K562 (cell line): ENCODE data around the gene DNMT1. TPM values are rescaled to one million over a fixed set of nuclear protein-coding genes. Genes with fewer than 3 reads are reported as not detected.
A peak's percentile ranks its signal among the peaks of the same experiment; 100 is the strongest.

Experiments used
- ATF2 ChIP-seq: sonication (generic); formaldehyde crosslinking; IDR thresholded peaks from 2 replicates; pipeline ENCODE4 v1.8.1; 2022; ENCODE audit warnings: missing genetic modification reagents
- BCLAF1 ChIP-seq, 2 experiments: fragments of 450-650 bp in 1 of 2; IDR thresholded peaks; 2 replicates each; pipeline ENCODE4 v1.6.1; 2011 to 2017; ENCODE audit warnings: low read depth in 2 of 2, antibody characterized with exemption in 1 of 2, borderline replicate concordance in 1 of 2, low read length in 1 of 2, mild to moderate bottlenecking in 1 of 2, mixed read lengths in 1 of 2; ENCODE audit not compliant: control insufficient read depth in 1 of 2
- BRCA1 ChIP-seq, 2 experiments: fragments of 450-650 bp in 1 of 2; sonication (generic) in 1 of 2; formaldehyde crosslinking in 1 of 2; IDR thresholded peaks; 2 replicates each; pipeline versions ENCODE4 v1.5.0 to v1.6.1; 2017 to 2020; ENCODE audit warnings: mild to moderate bottlenecking in 1 of 2, missing genetic modification reagents in 1 of 2
- CBX1 ChIP-seq: sonication (generic); IDR thresholded peaks from 2 replicates; pipeline ENCODE4 v1.6.1; 2016; ENCODE audit warnings: antibody characterized with exemption, low read depth, mild to moderate bottlenecking
- CBX2 ChIP-seq: fragments of 200-600 bp; sonication (generic); IDR thresholded peaks from one replicate; pipeline ENCODE4 v1.6.1; 2012; ENCODE audit warnings: mild to moderate bottlenecking, low read length, inconsistent platforms; ENCODE audit not compliant: insufficient read depth, poor library complexity, severe bottlenecking
- CBX5 ChIP-seq: IDR thresholded peaks from 2 replicates; pipeline ENCODE4 v1.6.1; 2014; ENCODE audit warnings: low read depth, borderline replicate concordance
- CEBPB ChIP-seq: fragments of 450-650 bp; IDR thresholded peaks from 2 replicates; pipeline ENCODE4 v1.6.1; 2016; ENCODE audit warnings: missing genetic modification characterization, missing compliant biosample characterization
- DDX20 ChIP-seq: fragments of 450-650 bp; IDR thresholded peaks from 2 replicates; pipeline ENCODE4 v1.6.1; 2016; ENCODE audit warnings: missing genetic modification characterization, low read depth, mild to moderate bottlenecking, missing compliant biosample characterization, moderate library complexity
- FOXM1 ChIP-seq, 2 experiments: fragments of 450-650 bp in 1 of 2; sonication (generic) in 1 of 2; formaldehyde crosslinking in 1 of 2; IDR thresholded peaks; 2 replicates each; pipeline versions ENCODE4 v1.6.1 to v1.9.0; 2017 to 2022; ENCODE audit warnings: low read depth in 2 of 2, mild to moderate bottlenecking in 2 of 2, missing genetic modification reagents in 1 of 2, moderate library complexity in 1 of 2
- GTF2B ChIP-seq: IDR thresholded peaks from 2 replicates; pipeline ENCODE4 v1.6.1; 2011; ENCODE audit not compliant: insufficient read length; ENCODE audit errors: extremely low read depth
- HMG20A ChIP-seq: fragments of 450-650 bp; formaldehyde crosslinking; conservative IDR thresholded peaks from 2 replicates; pipeline ENCODE4 v1.4.0; 2020; ENCODE audit warnings: mild to moderate bottlenecking, mixed read lengths
- KDM5B ChIP-seq: fragments of 200-600 bp; sonication (generic); IDR thresholded peaks from 2 replicates; pipeline ENCODE4 v1.6.1; 2012; ENCODE audit warnings: low read depth, mild to moderate bottlenecking, moderate library complexity, low read length, control low read depth, inconsistent platforms; ENCODE audit not compliant: insufficient replicate concordance
- L3MBTL2 ChIP-seq: fragments of 450-650 bp; IDR thresholded peaks from 2 replicates; pipeline ENCODE4 v1.6.1; 2016; ENCODE audit warnings: mild to moderate bottlenecking, moderate library complexity
- MAFK ChIP-seq: IDR thresholded peaks from 2 replicates; pipeline ENCODE4 v1.6.1; 2011; ENCODE audit warnings: low read length, improper control_type of control experiment
- PCBP1 ChIP-seq: fragments of 200-400 bp; formaldehyde crosslinking; IDR thresholded peaks from 2 replicates; pipeline ENCODE4 v1.6.1; 2018; ENCODE audit warnings: mild to moderate bottlenecking, low read depth, low read length; ENCODE audit not compliant: poor library complexity, severe bottlenecking
- SETDB1 ChIP-seq: IDR thresholded peaks from one replicate; pipeline ENCODE4 v1.6.1; 2012; ENCODE audit warnings: low read length, control low read depth, inconsistent platforms
- TFAM ChIP-seq: fragments of 250-450 bp; sonication (Bioruptor Pico); conservative IDR thresholded peaks from 2 replicates; pipeline ENCODE4 v1.5.0; 2021; ENCODE audit warnings: mild to moderate bottlenecking, moderate library complexity
- ZC3H8 ChIP-seq: fragments of 450-650 bp; IDR thresholded peaks from 2 replicates; pipeline ENCODE4 v1.6.1; 2017
- ZNF263 ChIP-seq: sonication (generic); formaldehyde crosslinking; IDR thresholded peaks from 2 replicates; pipeline ENCODE4 v1.8.0; 2022; ENCODE audit warnings: mild to moderate bottlenecking, missing genetic modification reagents, borderline replicate concordance
- ZNF324 ChIP-seq: fragments of 250-450 bp; sonication (Bioruptor Pico); IDR thresholded peaks from 2 replicates; pipeline ENCODE4 v1.4.0; 2020; ENCODE audit warnings: mild to moderate bottlenecking
- ZNF584 ChIP-seq: fragments of 200-800 bp; sonication (Bioruptor generic); IDR thresholded peaks from 2 replicates; pipeline ENCODE4 v1.6.1; 2016; ENCODE audit warnings: low read depth, mild to moderate bottlenecking, missing genetic modification characterization, missing compliant biosample characterization
- ZNF79 ChIP-seq: fragments of 250-450 bp; sonication (Bioruptor Pico); IDR thresholded peaks from 2 replicates; pipeline ENCODE4 v1.4.0; 2020; ENCODE audit warnings: low read depth, mild to moderate bottlenecking, moderate library complexity
- polyA plus RNA-seq, 8 experiments: library from polyadenylated mRNA; depleted of rRNA in 4 of 8; stranded (reverse) in 5 of 8; unstranded in 3 of 8; fragments of >200 nt; fragmentation: Nextera tagmentation in 2 of 8; fragmentation: Illumina TruSeq in 1 of 8; extraction: Ambion mirVana in 2 of 8; extraction: Trizol in 1 of 8; gene quantifications; 2 replicates each; pipeline versions ENCODE4 v1.2.1 to v1.2.3, GENCODE V29; 2011 to 2014; ENCODE audit warnings: inconsistent platforms in 1 of 8, missing spikeins in 1 of 8
- total RNA-seq, 7 experiments: library from RNA; depleted of rRNA in 6 of 7; stranded (reverse); fragments of >200 nt in 6 of 7; fragmentation: Illumina TruSeq in 2 of 7; extraction: Trizol in 2 of 7; gene quantifications; 2 replicates each; pipeline versions ENCODE4 v1.2.1 to v1.2.3, GENCODE V29; 2011 to 2021; ENCODE audit warnings: low replicate concordance in 1 of 7

The DNMT1 gene
- total and polyA plus RNA-seq, 9 of the 15 experiments (the other 6 are each of a cell fraction or from before 2014, with no cell fraction given) = 80.1 to 271 (median 121) TPM

GRCh38 chr19:10106100-10106936, 88.4 kb downstream of the DNMT1 start, which contains the start of gene PPAN (continued):
- no peak for TF ChIP-seq FOXM1 (IDR thresholded peaks at IDR 0.05; ENCODE audit: low read depth)
- TF ChIP-seq FOXM1 (CRISPR knock-in tag; IDR thresholded peaks at IDR 0.05; ENCODE audit: low read depth) = 0 out of 2 replicates have a peak, but pooled peaks have one; percentile 8
- TF ChIP-seq CEBPB = no peak
- TF ChIP-seq BCLAF1 (IDR thresholded peaks at IDR 0.05; ENCODE audit: borderline replicate concordance in 1 of 2, control insufficient read depth in 1 of 2, low read depth in 2 of 2, low read length in 1 of 2) = no peak
- TF ChIP-seq MAFK = no peak
- TF ChIP-seq ZNF584 (CRISPR knock-in tag) = no peak
- TF ChIP-seq BRCA1 (IDR thresholded peaks at IDR 0.05) = no peak
- TF ChIP-seq BRCA1 (CRISPR knock-in tag; IDR thresholded peaks at IDR 0.05) = no peak
- no peak for TF ChIP-seq CBX5
- no peak for TF ChIP-seq CBX2
- TF ChIP-seq ATF2 (CRISPR knock-in tag) = no peak
- TF ChIP-seq ZC3H8 = no peak
- TF ChIP-seq L3MBTL2 = peak; percentile 76; the same call in 1 of the 2 replicates
- TF ChIP-seq ZNF324 (CRISPR knock-in tag) = no peak
- no peak for TF ChIP-seq ZNF79
- TF ChIP-seq HMG20A (CRISPR knock-in tag) = no peak
- TF ChIP-seq TFAM (CRISPR knock-in tag) = no peak
- no peak for TF ChIP-seq ZNF263 (CRISPR knock-in tag)
- TF ChIP-seq CBX1 = 0 out of 2 replicates have a peak, but pooled peaks have one; percentile 21
- no peak for TF ChIP-seq DDX20
- peak; percentile 63 for TF ChIP-seq KDM5B
- no peak for TF ChIP-seq GTF2B
- TF ChIP-seq SETDB1 = no peak
- peak; percentile 89 for TF ChIP-seq PCBP1
